Activated CD4-positive, alpha-beta memory T cell treated with anti-CD3 and anti-CD28 coated beads for 36 hours (primary cell): ENCODE results near the gene C1QL4. TPM values are rescaled to one million over a fixed set of nuclear protein-coding genes. Genes with fewer than 3 reads are reported as not detected.
A peak's percentile ranks its signal among the peaks of the same experiment; 100 is the strongest.
"Not testable (repeated sequence)": the region's sequence is repeated elsewhere in the genome, so short reads cannot be mapped to it uniquely, and the experiment has no call there.

ENCODE experiments used
- CTCF ChIA-PET: fragments of 350-600 bp; sonication (Branson Sonifier 250); formaldehyde crosslinking; loops from one replicate; lab custom pipeline; 2021; ENCODE audit warnings: antibody characterized with exemption, inconsistent platforms; lab: Charles Lee
- POLR2A ChIA-PET: fragments of 350-600 bp; sonication (Branson Sonifier 250); formaldehyde crosslinking; loops from one replicate; lab custom pipeline; 2021; ENCODE audit warnings: antibody characterized with exemption; lab: Charles Lee
- DNase-seq: peaks from one replicate; pipeline ENCODE4 v3.0.0-alpha.2; 2020
- H3K27ac Mint-ChIP-seq: one replicate; pipeline ENCODE4 v1.8.0; 2021; ENCODE audit warnings: mixed read lengths
- H3K27me3 Mint-ChIP-seq: one replicate; pipeline ENCODE4 v1.8.0; 2021; ENCODE audit warnings: mixed read lengths
- H3K36me3 Mint-ChIP-seq: one replicate; pipeline ENCODE4 v1.8.0; 2021; ENCODE audit warnings: mixed read lengths
- H3K4me1 Mint-ChIP-seq: one replicate; pipeline ENCODE4 v1.8.0; 2021; ENCODE audit warnings: low read depth, mixed read lengths
- H3K4me3 Mint-ChIP-seq: one replicate; pipeline ENCODE4 v1.8.0; 2021; ENCODE audit warnings: mild to moderate bottlenecking, mixed read lengths
- H3K9me3 Mint-ChIP-seq: one replicate; pipeline ENCODE4 v1.8.0; 2021; ENCODE audit warnings: mixed read lengths
- intact Hi-C: fragments of 100-400 bp; cut with micrococcal nuclease; formaldehyde crosslinking; loops from one replicate; pipeline ENCODE4 v1.15.1; 2023
- total RNA-seq, 2 experiments: library from RNA; stranded (reverse); gene quantifications; one replicate each; pipeline ENCODE4 v1.2.3, GENCODE V29; 2021

The C1QL4 gene
- total RNA-seq, 2 experiments from 2014 or later = not detected

DNA sequence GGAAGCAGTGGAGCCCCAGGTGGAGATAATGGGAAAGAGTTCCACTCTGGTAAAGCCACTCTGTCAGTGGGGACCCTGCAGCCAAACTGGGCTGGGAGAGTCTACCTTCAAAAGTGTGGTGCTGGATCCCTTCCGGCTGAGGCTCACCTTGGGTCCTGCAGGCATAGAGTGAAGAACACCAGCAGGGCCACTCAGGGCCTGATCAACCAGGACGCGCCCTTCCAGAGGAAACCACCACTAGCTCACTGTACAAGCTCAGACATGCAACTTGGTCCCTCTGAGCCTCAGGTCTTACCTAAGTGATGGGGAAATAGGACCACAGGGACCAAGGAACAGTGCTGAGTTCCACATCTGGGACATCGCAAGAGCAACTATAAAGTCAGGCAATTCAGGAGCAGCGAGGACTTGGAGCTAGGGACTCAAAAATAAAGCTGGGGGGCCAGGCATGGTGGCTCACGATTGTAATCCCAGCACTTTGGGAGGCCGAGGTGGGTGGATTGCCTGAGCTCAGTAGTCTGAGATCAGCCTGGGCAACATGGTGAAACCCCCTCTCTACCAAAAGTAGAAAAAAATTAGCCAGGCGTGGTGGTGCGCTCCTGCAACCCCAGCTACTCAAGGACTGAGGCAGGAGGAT is 47.9 kb downstream of the C1QL4 start:
- Mint-ChIP-seq H3K9me3 (no peaks in the 10 kb centered on the region), H3K4me1 (no peaks in the 10 kb centered on the region)

DNA sequence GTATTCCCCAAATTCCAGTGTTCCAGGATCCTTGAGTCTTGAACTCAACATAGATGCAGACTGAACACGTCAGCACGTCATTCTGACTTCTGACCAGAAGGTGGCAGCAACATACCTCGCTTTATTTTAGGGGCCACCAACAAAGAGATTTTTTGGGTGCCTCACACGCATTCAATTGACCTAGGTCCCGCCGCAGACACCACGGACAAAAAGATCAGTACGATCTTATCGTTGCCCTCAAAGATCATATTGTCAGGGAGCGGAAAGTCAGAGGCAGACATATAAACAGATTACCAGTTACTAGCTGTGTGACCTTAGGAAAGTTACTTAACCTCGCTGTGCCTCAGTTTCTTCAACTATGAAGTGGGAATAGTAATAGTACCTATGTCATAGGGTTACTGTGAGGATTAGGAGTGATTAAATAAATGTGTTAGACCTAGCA is 48.6 kb downstream of the C1QL4 start:
- Mint-ChIP-seq H3K4me1 (no peaks in the 10 kb centered on the region), H3K27ac (no peak overlapping the region), H3K27me3 (peaks cover 23% of the 10 kb centered on the region), H3K36me3 (no peaks in the 10 kb centered on the region), H3K9me3 (no peaks in the 10 kb centered on the region), H3K4me3 (no peak overlapping the region)
- intact Hi-C loops = loop anchor here (1.0 to 2.0 kb wide), 4 partner anchors 49 to 226 kb away; partner anchors contain the start of gene C1QL4
- ChIA-PET CTCF (interaction anchor here (0.6 to 16.1 kb wide), 42 partner anchors 8 to 385 kb away, joined by 3 to 234 read pairs (median 4); partner anchors contain the start of genes C1QL4, DNAJC22, PRPH and SPATS2), POLR2A (interaction anchor here (1.8 kb wide), 1 partner anchor 54 kb away, joined by 7 read pairs; no protein-coding TSS in a partner anchor)
- peak; percentile 80 for DNase-seq

More for the DNA sequence above, 47.9 kb downstream of the C1QL4 start:
- intact Hi-C loops = loop anchor here (1.0 to 2.0 kb wide), 4 partner anchors 48 to 226 kb away; partner anchors contain the start of gene C1QL4
- Mint-ChIP-seq H3K27me3 (peaks cover 24% of the 10 kb centered on the region), H3K36me3 (no peaks in the 10 kb centered on the region), H3K27ac (no peak overlapping the region), H3K4me3 (no peak overlapping the region)
- ChIA-PET CTCF (interaction anchor here (0.6 to 16.1 kb wide), 44 partner anchors 7 to 385 kb away, joined by 3 to 234 read pairs (median 4); partner anchors contain the start of genes C1QL4, DNAJC22, PRPH and SPATS2), POLR2A (interaction anchor here (1.8 kb wide), 1 partner anchor 53 kb away, joined by 7 read pairs; no protein-coding TSS in a partner anchor)
- no peak for DNase-seq

DNA sequence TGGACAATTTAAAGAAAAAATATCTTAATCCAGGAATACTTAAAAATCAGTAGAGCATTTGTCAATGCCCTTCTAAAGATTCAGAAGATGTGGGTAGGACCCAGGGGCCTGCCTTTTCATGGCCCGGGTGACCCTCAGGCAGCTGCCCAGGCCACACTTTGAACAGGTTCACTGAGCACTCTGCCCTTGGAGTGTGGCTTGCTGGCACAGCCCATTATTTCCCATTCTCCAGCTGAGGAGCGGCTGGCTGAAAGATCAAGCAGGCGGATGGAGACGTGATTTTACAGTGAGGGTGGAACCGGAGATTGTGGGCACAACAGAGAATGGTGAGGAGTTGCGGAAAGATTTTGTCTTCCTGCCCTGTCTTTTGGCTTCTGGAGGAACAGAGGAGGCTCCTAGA is 49.1 kb downstream of the C1QL4 start:
- POLR2A ChIA-PET = no interaction called here
- Mint-ChIP-seq H3K9me3 (no peaks in the 10 kb centered on the region), H3K4me1 (no peaks in the 10 kb centered on the region), H3K27me3 (peaks cover 23% of the 10 kb centered on the region), H3K27ac (no peak overlapping the region), H3K36me3 (no peaks in the 10 kb centered on the region), H3K4me3 (no peak overlapping the region)
- CTCF ChIA-PET = interaction anchor here (1.2 to 16.1 kb wide), 13 partner anchors 8 to 226 kb away, joined by 3 to 234 read pairs (median 14); partner anchors contain the start of genes C1QL4, DNAJC22, PRPH and SPATS2
- no peak for DNase-seq
- intact Hi-C loops = loop anchor here (1.0 to 2.0 kb wide), 4 partner anchors 49 to 227 kb away; partner anchors contain the start of gene C1QL4

GRCh38 chr12:49284672-49285071 is 52.3 kb downstream of the C1QL4 start:
- peaks cover 24% of the 10 kb centered on the region for H3K27me3 Mint-ChIP-seq
- ChIA-PET POLR2A (no interaction called here), CTCF (interaction anchor here (1.2 to 16.1 kb wide), 5 partner anchors 10 to 64 kb away, joined by 3 to 234 read pairs (median 39); partner anchors contain the start of genes DNAJC22 and PRPH)
- H3K36me3 Mint-ChIP-seq = no peaks in the 10 kb centered on the region
- no peaks in the 10 kb centered on the region for H3K9me3 Mint-ChIP-seq
- DNase-seq = no peak
- no peaks in the 10 kb centered on the region for H3K4me1 Mint-ChIP-seq
- no peak overlapping the region for H3K4me3 Mint-ChIP-seq
- H3K27ac Mint-ChIP-seq = no peak overlapping the region
- intact Hi-C loops = no loop called here

DNA sequence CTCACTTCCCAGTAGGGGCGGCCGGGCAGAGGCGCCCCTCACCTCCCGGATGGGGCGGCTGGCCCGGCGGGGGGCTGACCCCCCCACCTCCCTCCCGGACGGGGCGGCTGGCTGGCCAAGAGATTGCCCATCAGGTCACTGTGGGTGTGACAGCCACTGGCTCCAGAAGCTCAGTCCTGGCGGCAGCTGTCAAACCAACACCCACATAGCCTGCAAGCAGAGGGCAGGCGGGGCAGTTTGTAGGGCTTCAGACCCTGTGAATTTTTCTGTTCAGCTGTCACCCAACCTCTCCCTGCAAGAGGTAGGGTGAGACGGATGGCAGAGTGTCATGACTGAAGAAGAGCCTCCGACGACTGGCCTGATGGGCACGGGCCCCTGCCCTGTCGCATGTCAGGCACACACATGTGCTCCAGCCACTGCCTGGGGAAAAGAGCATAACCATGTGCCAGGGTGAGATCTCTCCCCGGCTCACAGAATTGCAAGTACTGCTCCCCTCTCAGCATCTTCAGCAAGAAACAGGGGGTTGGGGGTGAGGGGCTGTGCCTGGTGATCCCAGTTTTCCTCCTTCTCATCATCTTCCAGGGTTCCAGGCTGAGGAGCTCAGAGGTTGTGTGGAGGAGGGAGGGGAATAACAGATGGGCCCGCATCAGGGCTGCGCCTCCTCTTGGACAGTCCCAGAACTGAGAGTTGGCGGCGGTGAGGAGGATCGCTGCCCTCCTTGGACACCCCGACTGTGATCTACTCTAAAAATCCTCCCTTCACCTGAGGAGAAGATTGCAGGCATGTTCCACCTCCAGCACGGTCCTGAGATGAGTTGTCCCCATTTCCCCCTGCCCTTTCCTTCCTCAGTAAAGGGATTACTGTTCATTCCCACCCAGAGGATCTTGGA is 53.2 kb downstream of the C1QL4 start:
- Mint-ChIP-seq H3K4me1 (no peaks in the 10 kb centered on the region), H3K27me3 (peaks cover 24% of the 10 kb centered on the region), H3K36me3 (no peaks in the 10 kb centered on the region), H3K4me3 (no peak overlapping the region), H3K27ac (no peak overlapping the region), H3K9me3 (no peaks in the 10 kb centered on the region)
- no peak for DNase-seq
- POLR2A ChIA-PET = no interaction called here
- CTCF ChIA-PET = interaction anchor here (1.2 to 16.1 kb wide), 5 partner anchors 9 to 65 kb away, joined by 3 to 234 read pairs (median 39); partner anchors contain the start of genes DNAJC22 and PRPH
- intact Hi-C loops = no loop called here

DNA sequence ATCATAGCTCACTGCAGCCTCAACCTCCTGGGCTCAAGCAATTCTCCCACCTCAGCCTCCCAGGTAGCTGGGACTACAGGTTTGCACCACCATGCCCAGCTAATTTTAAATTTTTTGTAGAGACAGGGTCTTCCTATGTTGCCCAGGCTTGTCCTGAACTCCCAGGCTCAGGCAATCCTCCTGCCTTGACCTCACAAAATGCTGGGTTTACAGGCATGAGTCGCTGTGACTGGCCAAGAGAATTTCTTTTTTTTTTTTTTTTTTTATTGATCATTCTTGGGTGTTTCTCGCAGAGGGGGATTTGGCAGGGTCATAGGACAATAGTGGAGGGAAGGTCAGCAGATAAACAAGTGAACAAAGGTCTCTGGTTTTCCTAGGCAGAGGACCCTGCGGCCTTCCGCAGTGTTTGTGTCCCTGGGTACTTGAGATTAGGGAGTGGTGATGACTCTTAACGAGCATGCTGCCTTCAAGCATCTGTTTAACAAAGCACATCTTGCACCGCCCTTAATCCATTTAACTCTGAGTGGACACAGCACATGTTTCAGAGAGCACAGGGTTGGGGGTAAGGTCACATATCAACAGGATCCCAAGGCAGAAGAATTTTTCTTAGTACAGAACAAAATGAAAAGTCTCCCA is 54.1 kb downstream of the C1QL4 start:
- H3K36me3 Mint-ChIP-seq, POLR2A ChIA-PET, DNase-seq, intact Hi-C loops, H3K4me3 Mint-ChIP-seq, H3K9me3 Mint-ChIP-seq, H3K4me1 Mint-ChIP-seq, H3K27ac Mint-ChIP-seq: not testable (repeated sequence)
- CTCF ChIA-PET = interaction anchor here (0.6 to 10.7 kb wide), 3 partner anchors 13 to 66 kb away, joined by 4 to 149 read pairs (median 39); partner anchors contain the start of genes DNAJC22 and PRPH
- peaks cover 17% of the 10 kb centered on the region for H3K27me3 Mint-ChIP-seq

Other genes starting within 250 kb of the C1QL4 start
- not detected for gene DHH, start 242.4 kb downstream of the C1QL4 start, total RNA-seq
- 10 to 100 TPM; 55.0 to 59.1 TPM for gene LMBR1L, start 226.3 kb downstream of the C1QL4 start, total RNA-seq
- gene TUBA1B, start 205.8 kb downstream of the C1QL4 start, total RNA-seq = 1,000 to 10,000 TPM; 2,573 to 2,575 TPM
- 10 to 100 TPM; 86.4 to 88.7 TPM for gene TUBA1A, start 148.1 kb downstream of the C1QL4 start, total RNA-seq
- gene TUBA1C, start 72.1 kb downstream of the C1QL4 start, total RNA-seq = 100 to 1,000 TPM; 353 to 360 TPM
- gene PRPH, start 42.0 kb downstream of the C1QL4 start, total RNA-seq = not detected
- 10 to 100 TPM; 57.7 to 64.9 TPM for gene TROAP, start 13.9 kb downstream of the C1QL4 start, total RNA-seq
- under 1 TPM in 1 of 2 experiments, not detected in 1; 0.10 TPM for gene DNAJC22, start 9.7 kb upstream of the C1QL4 start, total RNA-seq
- 10 to 100 TPM in 1 of 2 experiments, 1 to 10 TPM in 1; 9.7 to 12.9 TPM for gene SPATS2, start 30.3 kb upstream of the C1QL4 start, total RNA-seq
- gene KCNH3, start 201.8 kb upstream of the C1QL4 start, total RNA-seq = 1 to 10 TPM; 1.2 to 1.3 TPM
- gene MCRS1, start 231.0 kb upstream of the C1QL4 start, total RNA-seq = 10 to 100 TPM; 52.3 to 56.8 TPM